Measurements from ENCODE around the gene ELAC2. TPM values are rescaled to one million over a fixed set of nuclear protein-coding genes. Genes with fewer than 3 reads are reported as not detected.

ELAC2 gene
- total and polyA plus RNA-seq, 2 of the 4 experiments (the other 2 are of a cell fraction), result 75.2 to 80.7 TPM

GRCh38 chr17:12947047-12947446, 70.8 kb downstream of the ELAC2 start:
- POLR2A ChIA-PET (ENCODE audit: unreplicated experiment), result no interaction called here
- H2AK5ac ChIP-seq (ENCODE audit: low read depth, low read length), result no peak overlapping the region
- no peak overlapping the region for H2AK9ac ChIP-seq (replicated peaks; ENCODE audit: low read depth, low read length, poor library complexity)
- no peaks in the 10 kb centered on the region for H3K9me1 ChIP-seq (ENCODE audit: insufficient read depth, low read length)
- no peak overlapping the region for H2BK15ac ChIP-seq (ENCODE audit: low read depth, low read length)
- H3K4me1 ChIP-seq (ENCODE audit: control insufficient read depth, insufficient read depth, low read length), result no peaks in the 10 kb centered on the region
- no peak overlapping the region for H3K9ac ChIP-seq (ENCODE audit: low read depth, low read length)
- H3K23ac ChIP-seq (ENCODE audit: low read depth, low read length), result no peak overlapping the region
- no peak for TF ChIP-seq POLR2A (IDR thresholded peaks at IDR 0.05; ENCODE audit: low read depth, low read length)
- no peak for TF ChIP-seq FOS (IDR thresholded peaks at IDR 0.05; ENCODE audit: low read depth, low read length)
- TF ChIP-seq RFX5 (IDR thresholded peaks at IDR 0.05; ENCODE audit: low read depth, low read length), result no peak
- no peak for TF ChIP-seq MAFK (IDR thresholded peaks at IDR 0.05; ENCODE audit: low read depth, low read length)
- H4K91ac ChIP-seq (ENCODE audit: insufficient read depth, low read depth, low read length), result no peak overlapping the region
- H3K4me3 ChIP-seq (ENCODE audit: insufficient read depth, low read depth, low read length), result no peak overlapping the region
- no peak overlapping the region for H3K18ac ChIP-seq (ENCODE audit: low read depth, low read length)
- H3K4me2 ChIP-seq (ENCODE audit: low read depth, low read length), result no peak overlapping the region
- dilution Hi-C loops (cut with HindIII; ENCODE audit: low sequenced_read_pairs, unreplicated experiment) (no loop called here), in situ Hi-C loops (cut with MboI; ENCODE audit: low sequenced_read_pairs) (no loop called here), intact Hi-C loops (cut with micrococcal nuclease) (no loop called here)
- no peaks in the 10 kb centered on the region for H3K27me3 ChIP-seq (ENCODE audit: control insufficient read depth, insufficient read depth, low read length)
- no peaks in the 10 kb centered on the region for H3K79me1 ChIP-seq (ENCODE audit: low read depth in 1 of 2, low read length in 2 of 2)
- no TSS peak for BruUV-seq (replicated peaks)
- CTCF ChIA-PET, result no interaction called here
- H3K9me3 ChIP-seq (ENCODE audit: control insufficient read depth, insufficient read depth, low read length), result no peaks in the 10 kb centered on the region
- no peak overlapping the region for H3K4ac ChIP-seq (ENCODE audit: low read depth, low read length)
- no peak overlapping the region for H3K27ac ChIP-seq (ENCODE audit: insufficient read depth, low read length)
- H2BK120ac ChIP-seq (ENCODE audit: low read depth, low read length), result no peak overlapping the region
- no peak overlapping the region for H2BK5ac ChIP-seq (ENCODE audit: low read depth, low read length, poor library complexity, severe bottlenecking)
- H4K8ac ChIP-seq (ENCODE audit: low read depth in 2 of 2, low read length in 2 of 2), result no peak overlapping the region
- ATAC-seq (ENCODE audit: low read depth) (no peak), DNase-seq (no peak)
- no peak overlapping the region for H2BK20ac ChIP-seq (ENCODE audit: low read depth, low read length)
- H4K20me1 ChIP-seq (ENCODE audit: insufficient read depth, low read length), result no peaks in the 10 kb centered on the region
- H2AFZ ChIP-seq (replicated peaks; ENCODE audit: low read length, poor library complexity), result no peak overlapping the region
- WGBS, 2 experiments (ENCODE audit: extremely low coverage in 2 of 2, insufficient read length in 1 of 2), result 80% methylated on average over 4 of the region's 4 CpGs; no CpG with 5 or more reads in 1 of the 2 experiments
- H3K56ac ChIP-seq (ENCODE audit: extremely low read depth, insufficient read depth, low read length), result no peak overlapping the region
- no peaks in the 10 kb centered on the region for H3K36me3 ChIP-seq (ENCODE audit: control insufficient read depth, insufficient read depth, low read length)
- no peak overlapping the region for H3K14ac ChIP-seq (replicated peaks; ENCODE audit: low read depth, low read length)
- no peak overlapping the region for H4K5ac ChIP-seq (ENCODE audit: low read depth, low read length)

Other genes with a start within 250 kb of the ELAC2 start
- gene ARHGAP44, start 228.5 kb downstream of the ELAC2 start, total RNA-seq (2012; rRNA removed), result 0.54 and 1.1 TPM in 2 replicates
- 1.0 and 1.2 TPM in 2 replicates for gene ARHGAP44, start 228.5 kb downstream of the ELAC2 start, polyA plus RNA-seq (2012; rRNA removed)